Measurements from ENCODE around the gene RREB1. TPM values are rescaled to one million over a fixed set of nuclear protein-coding genes. Genes with fewer than 3 reads are reported as not detected.

RREB1 gene
- total and polyA plus RNA-seq, 2 of the 4 experiments (the other 2 are of a cell fraction) = 8.4 to 14.5 TPM

- CTCF ChIA-PET = interaction anchor here (0.7 to 0.8 kb wide), 2 partner anchors 19 to 77 kb away, joined by 3 to 4 read pairs; no protein-coding TSS in a partner anchor
- H3K9me3 ChIP-seq (ENCODE audit: control insufficient read depth, insufficient read depth, low read length) = no peaks in the 10 kb centered on the region
- no peak overlapping the region for H2AK5ac ChIP-seq (ENCODE audit: low read depth, low read length)
- H3K4ac ChIP-seq (ENCODE audit: low read depth, low read length) = no peak overlapping the region
- no peak overlapping the region for H3K27ac ChIP-seq (ENCODE audit: insufficient read depth, low read length)
- H3K4me3 ChIP-seq (ENCODE audit: insufficient read depth, low read depth, low read length) = no peak overlapping the region
- H3K56ac ChIP-seq (ENCODE audit: extremely low read depth, insufficient read depth, low read length) = no peak overlapping the region
- no peak overlapping the region for H2BK20ac ChIP-seq (ENCODE audit: low read depth, low read length)
- peaks cover 56% of the 10 kb centered on the region for H4K20me1 ChIP-seq (ENCODE audit: insufficient read depth, low read length)
- no peak for ATAC-seq (ENCODE audit: low read depth)
- no peak overlapping the region for H3K4me2 ChIP-seq (ENCODE audit: low read depth, low read length)
- in situ Hi-C loops (cut with MboI; ENCODE audit: low sequenced_read_pairs) = no loop called here
- H4K5ac ChIP-seq (ENCODE audit: low read depth, low read length) = no peak overlapping the region
- DNase-seq = no peak
- no peak overlapping the region for H4K91ac ChIP-seq (ENCODE audit: insufficient read depth, low read depth, low read length)
- TF ChIP-seq POLR2A (IDR thresholded peaks at IDR 0.05; ENCODE audit: low read depth, low read length) (no peak), CTCF (conservative IDR thresholded peaks at IDR 0.05; ENCODE audit: low read depth, low read length) (no peak), BHLHE40 (IDR thresholded peaks at IDR 0.05; ENCODE audit: low read depth, low read length) (no peak), RAD21 (IDR thresholded peaks at IDR 0.05; ENCODE audit: low read length) (no peak), MXI1 (IDR thresholded peaks at IDR 0.05; ENCODE audit: borderline replicate concordance, low read depth, low read length) (no peak), FOS (IDR thresholded peaks at IDR 0.05; ENCODE audit: low read depth, low read length) (no peak), CEBPB (IDR thresholded peaks at IDR 0.05; ENCODE audit: low read depth, low read length) (no peak), MAFK (IDR thresholded peaks at IDR 0.05; ENCODE audit: low read depth, low read length) (no peak), MAZ (IDR thresholded peaks at IDR 0.05; ENCODE audit: borderline replicate concordance, low read depth, low read length) (no peak), RFX5 (IDR thresholded peaks at IDR 0.05; ENCODE audit: low read depth, low read length) (no peak), SMC3 (IDR thresholded peaks at IDR 0.05; ENCODE audit: low read depth, low read length) (no peak), RCOR1 (IDR thresholded peaks at IDR 0.05; ENCODE audit: insufficient replicate concordance, low read length) (no peak)
- H2BK15ac ChIP-seq (ENCODE audit: low read depth, low read length) = no peak overlapping the region
- WGBS, 2 experiments (ENCODE audit: extremely low coverage in 2 of 2, insufficient read length in 1 of 2) = no CpG with 5 or more reads among the region's 4 CpGs
- no peaks in the 10 kb centered on the region for H3K36me3 ChIP-seq (ENCODE audit: control insufficient read depth, insufficient read depth, low read length)
- H3K9ac ChIP-seq (ENCODE audit: low read depth, low read length) = no peak overlapping the region
- H2AK9ac ChIP-seq (replicated peaks; ENCODE audit: low read depth, low read length, poor library complexity) = no peak overlapping the region
- H2AFZ ChIP-seq (replicated peaks; ENCODE audit: low read length, poor library complexity) = no peak overlapping the region
- no peak overlapping the region for H3K23ac ChIP-seq (ENCODE audit: low read depth, low read length)
- peaks cover 32 to 92% of the 10 kb centered on the region in 2 experiments for H3K79me1 ChIP-seq (ENCODE audit: low read depth in 1 of 2, low read length in 2 of 2)
- dilution Hi-C loops (cut with HindIII; ENCODE audit: low sequenced_read_pairs, unreplicated experiment) = no loop called here
- no peaks in the 10 kb centered on the region for H3K27me3 ChIP-seq (ENCODE audit: control insufficient read depth, insufficient read depth, low read length)
- H3K18ac ChIP-seq (ENCODE audit: low read depth, low read length) = no peak overlapping the region
- H4K8ac ChIP-seq (ENCODE audit: low read depth in 2 of 2, low read length in 2 of 2) = no peak overlapping the region
- no TSS peak for BruUV-seq (replicated peaks)
- H2BK5ac ChIP-seq (ENCODE audit: low read depth, low read length, poor library complexity, severe bottlenecking) = no peak overlapping the region
- no peak overlapping the region for H3K14ac ChIP-seq (replicated peaks; ENCODE audit: low read depth, low read length)
- intact Hi-C loops (cut with micrococcal nuclease) = no loop called here
- peaks cover 30% of the 10 kb centered on the region for H3K4me1 ChIP-seq (ENCODE audit: control insufficient read depth, insufficient read depth, low read length)
- POLR2A ChIA-PET (ENCODE audit: unreplicated experiment) = no interaction called here
- H2BK120ac ChIP-seq (ENCODE audit: low read depth, low read length) = no peak overlapping the region
- peaks cover 46% of the 10 kb centered on the region for H3K9me1 ChIP-seq (ENCODE audit: insufficient read depth, low read length)
Measured at GRCh38 chr6:7161845-7162244, 54.1 kb downstream of the RREB1 start.
